Retinal pigment epithelial cell (primary cell): ENCODE results near the gene LCT.
A peak's percentile ranks its signal among the peaks of the same experiment; 100 is the strongest.

Experiments used
- DNase-seq: peaks from one replicate; pipeline ENCODE4 v3.0.0-alpha.2; 2010; ENCODE audit warnings: low read depth
- H3K4me3 ChIP-seq: 2 replicates; pipeline ENCODE4 v1.5.1; 2011; ENCODE audit warnings: mild to moderate bottlenecking, low read length, control low read depth, moderate library complexity
- TF ChIP-seq, protein P1 (sequence below): conservative IDR thresholded peaks from 2 replicates; pipeline ENCODE4 v1.5.1; 2011; ENCODE audit warnings: low read depth, low read length, control low read depth, inconsistent platforms

The LCT gene

DNA sequence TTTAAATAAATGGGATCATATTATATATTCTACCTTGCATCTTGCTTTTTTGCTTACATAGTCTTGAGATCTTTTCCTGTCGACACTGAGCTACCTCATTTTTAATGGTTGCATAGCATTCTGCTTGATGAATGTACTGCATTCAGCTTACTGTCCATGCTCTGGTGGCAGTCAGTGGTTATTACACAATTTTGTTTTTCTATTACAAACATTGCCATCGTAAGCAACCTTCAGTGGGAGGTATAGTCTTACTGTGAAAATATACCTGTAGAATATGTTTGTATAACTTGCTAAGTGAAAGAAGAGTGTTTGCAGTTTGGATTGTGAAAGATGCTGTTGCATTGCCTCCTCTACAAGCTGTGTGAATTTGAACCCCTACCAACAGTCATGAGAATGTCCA, 52.0 kb downstream of the LCT start:
- TF ChIP-seq, protein P1, sequence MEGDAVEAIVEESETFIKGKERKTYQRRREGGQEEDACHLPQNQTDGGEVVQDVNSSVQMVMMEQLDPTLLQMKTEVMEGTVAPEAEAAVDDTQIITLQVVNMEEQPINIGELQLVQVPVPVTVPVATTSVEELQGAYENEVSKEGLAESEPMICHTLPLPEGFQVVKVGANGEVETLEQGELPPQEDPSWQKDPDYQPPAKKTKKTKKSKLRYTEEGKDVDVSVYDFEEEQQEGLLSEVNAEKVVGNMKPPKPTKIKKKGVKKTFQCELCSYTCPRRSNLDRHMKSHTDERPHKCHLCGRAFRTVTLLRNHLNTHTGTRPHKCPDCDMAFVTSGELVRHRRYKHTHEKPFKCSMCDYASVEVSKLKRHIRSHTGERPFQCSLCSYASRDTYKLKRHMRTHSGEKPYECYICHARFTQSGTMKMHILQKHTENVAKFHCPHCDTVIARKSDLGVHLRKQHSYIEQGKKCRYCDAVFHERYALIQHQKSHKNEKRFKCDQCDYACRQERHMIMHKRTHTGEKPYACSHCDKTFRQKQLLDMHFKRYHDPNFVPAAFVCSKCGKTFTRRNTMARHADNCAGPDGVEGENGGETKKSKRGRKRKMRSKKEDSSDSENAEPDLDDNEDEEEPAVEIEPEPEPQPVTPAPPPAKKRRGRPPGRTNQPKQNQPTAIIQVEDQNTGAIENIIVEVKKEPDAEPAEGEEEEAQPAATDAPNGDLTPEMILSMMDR, result peak; percentile 33
- H3K4me3 ChIP-seq, result no peak overlapping the region
- no peak for DNase-seq

DNA sequence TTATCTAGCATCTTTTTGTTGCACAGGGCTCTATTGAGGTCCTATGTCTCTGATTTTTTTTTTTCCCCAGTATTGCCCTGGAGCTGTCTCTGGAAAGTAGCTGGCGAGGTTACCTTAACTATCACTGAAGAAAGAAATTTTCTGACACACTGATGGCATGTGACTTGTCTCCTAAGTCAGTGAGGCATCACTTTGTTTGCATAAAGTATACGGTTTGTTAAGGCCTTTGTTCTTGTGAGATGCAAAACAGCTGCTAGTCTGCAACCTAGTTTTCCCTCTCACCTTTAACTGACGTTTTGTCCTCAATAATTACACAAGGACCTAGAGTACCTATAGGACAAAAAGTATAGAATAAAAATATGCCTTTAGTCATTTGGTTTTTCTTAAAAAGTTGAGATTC, 53.5 kb downstream of the LCT start:
- no peak overlapping the region for H3K4me3 ChIP-seq
- TF ChIP-seq, protein P1, result no peak
- no peak for DNase-seq

DNA sequence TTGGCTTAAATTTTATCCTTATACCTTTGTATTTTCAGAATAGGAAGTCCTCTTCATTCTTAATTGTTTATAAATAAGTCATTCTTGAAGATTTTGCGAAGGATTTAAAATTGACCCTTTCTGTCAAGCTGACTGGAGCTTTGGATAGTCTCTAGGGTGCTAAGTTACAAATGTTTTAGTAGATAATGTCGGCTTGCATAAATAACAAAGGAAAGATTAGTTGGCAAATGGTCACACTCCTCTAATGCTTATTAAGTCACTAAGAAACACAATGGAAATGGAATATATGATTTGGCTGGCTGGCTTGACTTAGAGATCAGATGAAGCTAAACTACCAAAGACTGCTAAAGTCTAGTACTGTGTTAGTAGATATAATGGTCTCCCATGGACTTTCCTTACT, 54.8 kb downstream of the LCT start:
- no peak overlapping the region for H3K4me3 ChIP-seq
- no peak for DNase-seq
- TF ChIP-seq, protein P1, result no peak

DNA sequence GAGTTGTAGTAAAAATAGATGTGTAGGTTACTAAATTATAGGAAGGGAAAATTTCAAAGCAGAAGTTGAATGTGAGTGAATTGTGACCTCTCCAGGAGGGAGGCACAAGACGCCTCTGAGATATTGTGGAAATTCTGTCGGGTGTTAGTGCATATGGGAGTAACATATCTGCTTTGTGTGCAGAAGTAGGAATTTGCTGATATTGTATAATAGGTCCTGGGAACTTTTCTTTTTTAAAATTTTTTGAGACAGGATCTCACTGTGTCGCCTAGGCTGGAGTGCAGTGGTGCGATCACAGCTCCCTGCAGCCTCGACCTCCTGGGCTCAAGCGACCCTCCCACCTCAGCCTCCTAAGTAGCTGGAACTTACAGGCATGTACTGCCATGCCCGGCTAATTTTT, 60.6 kb downstream of the LCT start:
- DNase-seq, result no peak
- TF ChIP-seq, protein P1, result no peak
- no peak overlapping the region for H3K4me3 ChIP-seq

DNA sequence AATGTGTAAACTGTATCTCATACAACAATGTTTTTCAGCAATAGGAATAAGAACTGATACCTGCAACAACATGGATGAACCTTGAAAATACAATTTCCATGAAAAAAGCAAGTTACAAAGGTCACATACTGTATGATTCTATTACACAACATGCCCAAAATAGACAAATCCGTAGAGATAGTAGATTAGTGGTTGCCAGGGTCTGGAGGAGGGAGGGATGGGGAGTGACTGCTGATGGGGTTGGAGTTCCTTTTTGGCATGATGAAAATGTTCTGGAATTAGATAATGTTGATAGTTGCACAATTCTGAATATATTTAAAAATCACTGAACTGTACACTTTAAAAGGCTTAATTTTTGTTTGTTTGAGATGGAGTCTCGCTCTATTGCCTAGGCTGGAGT, 61.6 kb downstream of the LCT start:
- TF ChIP-seq, protein P1, result no peak
- DNase-seq, result no peak
- no peak overlapping the region for H3K4me3 ChIP-seq

DNA sequence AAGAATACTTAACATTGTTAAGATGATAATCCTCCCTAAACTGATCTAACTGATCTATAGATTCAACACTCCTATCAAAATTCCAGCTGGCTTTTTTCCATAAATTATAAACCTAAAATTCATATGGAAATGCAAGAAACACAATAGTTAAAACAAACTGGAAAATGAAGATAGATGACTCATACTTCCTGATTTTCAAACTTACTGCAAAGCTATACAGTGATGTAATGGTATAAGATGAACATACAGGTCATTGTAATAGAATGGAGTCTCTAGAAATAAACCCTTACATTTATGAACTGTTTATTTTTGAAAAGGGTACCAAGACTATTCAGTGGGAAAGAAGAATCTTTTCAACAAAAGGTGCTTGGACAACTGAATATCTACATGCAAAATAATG, 63.1 kb downstream of the LCT start:
- H3K4me3 ChIP-seq, result no peak overlapping the region
- no peak for DNase-seq
- TF ChIP-seq, protein P1, result no peak

DNA sequence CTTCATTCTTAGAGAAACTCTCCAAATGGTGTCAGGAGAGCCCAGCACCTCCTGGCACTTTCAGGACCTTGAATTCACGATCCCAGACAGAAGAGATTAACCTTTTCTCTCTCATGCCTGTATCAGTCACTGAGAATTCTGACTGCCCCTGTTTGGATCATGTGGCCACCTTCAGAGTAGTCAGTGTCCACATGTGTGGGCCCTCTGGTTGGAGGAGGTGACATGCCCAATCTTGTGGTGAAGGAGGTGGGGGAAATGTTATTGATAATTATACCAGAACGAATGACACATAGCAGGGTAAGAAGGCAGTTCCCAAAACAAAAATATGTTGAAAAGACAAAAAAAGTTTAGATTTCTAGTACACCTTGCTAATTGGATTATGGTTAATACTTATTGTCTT, 63.7 kb downstream of the LCT start:
- H3K4me3 ChIP-seq, result no peak overlapping the region
- TF ChIP-seq, protein P1, result no peak
- no peak for DNase-seq
